Immature natural killer cell (primary cell): Measurements from ENCODE around the gene MCU. TPM values are rescaled to one million over a fixed set of nuclear protein-coding genes. Genes with fewer than 3 reads are reported as not detected.
"Not testable (repeated sequence)": the region's sequence is repeated elsewhere in the genome, so short reads cannot be mapped to it uniquely, and the experiment has no call there.

Experiments used
- DNase-seq, 3 donors: peaks; one replicate each; pipeline ENCODE4 v3.0.0; 2022; ENCODE audit warnings: mixed read lengths in 1 of 3
- H3K27ac Mint-ChIP-seq, 6 donors: one replicate each; pipeline ENCODE4 v1.8.0; 2020; ENCODE audit warnings: mixed read lengths in 6 of 6, mild to moderate bottlenecking in 5 of 6, inconsistent platforms in 4 of 6, moderate library complexity in 3 of 6
- H3K27me3 Mint-ChIP-seq, 3 donors: one replicate each; pipeline ENCODE4 v1.8.0; 2020 to 2021; ENCODE audit warnings: low read depth in 3 of 3, mild to moderate bottlenecking in 3 of 3, mixed read lengths in 3 of 3, moderate library complexity in 3 of 3, inconsistent platforms in 1 of 3
- H3K36me3 Mint-ChIP-seq, 3 donors: one replicate each; pipeline ENCODE4 v1.8.0; 2020; ENCODE audit warnings: mixed read lengths in 3 of 3, inconsistent platforms in 2 of 3, mild to moderate bottlenecking in 2 of 3
- H3K4me1 Mint-ChIP-seq, 2 donors: one replicate each; pipeline ENCODE4 v1.8.0; 2020; ENCODE audit warnings: inconsistent platforms in 2 of 2, mild to moderate bottlenecking in 2 of 2, mixed read lengths in 2 of 2, moderate library complexity in 1 of 2
- H3K4me3 Mint-ChIP-seq, 5 donors: one replicate each; pipeline ENCODE4 v1.8.0; 2020; ENCODE audit warnings: mild to moderate bottlenecking in 5 of 5, mixed read lengths in 5 of 5, inconsistent platforms in 3 of 5, moderate library complexity in 3 of 5
- H3K9me3 Mint-ChIP-seq, 6 donors: one replicate each; pipeline ENCODE4 v1.8.0; 2020; ENCODE audit warnings: mild to moderate bottlenecking in 6 of 6, mixed read lengths in 6 of 6, inconsistent platforms in 4 of 6, moderate library complexity in 3 of 6
- polyA plus RNA-seq, 3 donors: library from polyadenylated mRNA; unstranded; fragments of 300-500 nt; fragmentation: Illumina TruSeq; gene quantifications; one replicate each; pipeline ENCODE4 v1.2.3, GENCODE V29; 2021

MCU gene, protein sequence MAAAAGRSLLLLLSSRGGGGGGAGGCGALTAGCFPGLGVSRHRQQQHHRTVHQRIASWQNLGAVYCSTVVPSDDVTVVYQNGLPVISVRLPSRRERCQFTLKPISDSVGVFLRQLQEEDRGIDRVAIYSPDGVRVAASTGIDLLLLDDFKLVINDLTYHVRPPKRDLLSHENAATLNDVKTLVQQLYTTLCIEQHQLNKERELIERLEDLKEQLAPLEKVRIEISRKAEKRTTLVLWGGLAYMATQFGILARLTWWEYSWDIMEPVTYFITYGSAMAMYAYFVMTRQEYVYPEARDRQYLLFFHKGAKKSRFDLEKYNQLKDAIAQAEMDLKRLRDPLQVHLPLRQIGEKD
- polyA plus RNA-seq, result 10 to 100 TPM in 2 of 3 donors, 1 to 10 TPM in 1; 9.2 to 11.6 (median 11.5) TPM

DNA sequence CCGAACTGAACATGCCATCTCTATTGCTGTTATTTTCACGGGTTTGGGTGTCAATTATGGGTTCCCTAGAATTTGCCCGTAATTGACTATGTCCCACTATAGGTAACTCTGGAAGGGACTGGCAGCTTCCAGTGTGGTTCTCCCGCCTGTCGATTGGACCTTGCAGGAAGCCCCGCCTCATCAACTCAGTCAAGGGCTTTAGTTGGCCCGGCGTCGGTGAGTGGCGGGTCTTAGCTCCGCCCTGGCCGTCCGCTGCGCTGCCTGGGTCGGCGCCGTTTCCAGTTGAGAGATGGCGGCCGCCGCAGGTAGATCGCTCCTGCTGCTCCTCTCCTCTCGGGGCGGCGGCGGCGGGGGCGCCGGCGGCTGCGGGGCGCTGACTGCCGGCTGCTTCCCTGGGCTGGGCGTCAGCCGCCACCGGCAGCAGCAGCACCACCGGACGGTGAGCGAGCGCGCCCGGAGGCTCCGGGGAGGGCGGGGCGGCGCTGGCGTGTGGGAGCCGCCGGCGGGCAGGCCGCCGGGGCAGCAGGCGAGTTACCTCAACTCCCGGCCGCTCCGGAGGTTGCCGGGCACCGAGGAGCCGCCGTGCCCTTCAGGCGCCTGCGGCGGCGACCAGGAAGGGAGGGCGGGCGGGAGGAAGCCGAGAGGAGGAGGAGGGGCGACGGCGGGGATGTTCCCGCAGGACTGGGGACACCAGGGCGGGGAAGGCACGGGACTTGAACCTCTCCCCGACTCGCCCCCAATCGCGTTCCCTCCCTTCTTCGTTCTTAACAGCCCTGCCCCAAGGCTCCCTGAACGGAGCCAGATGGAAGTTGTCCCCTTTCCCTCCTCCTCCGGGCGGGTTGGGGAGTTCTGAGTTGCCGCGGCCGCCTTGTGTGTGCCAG, at the start of gene MCU:
MCU (plus strand) TSS at position 281 of the 881 bp plus-strand sequence; CDS start at position 290, 9 bp downstream.
- peaks cover 0 to 6% (median 3%) of the 10 kb centered on the region in 3 donors for H3K27me3 Mint-ChIP-seq
- H3K4me3 Mint-ChIP-seq, result peak within 1 kb of the TSS; percentile 83 to 93 (median 91)
- DNase-seq, result peak; percentile 86 to 91 (median 88)
- no peaks in the 10 kb centered on the region for H3K36me3 Mint-ChIP-seq
- H3K27ac Mint-ChIP-seq, result peak within 1 kb of the TSS; percentile 68 to 88 (median 76)
- no peaks in the 10 kb centered on the region for H3K9me3 Mint-ChIP-seq
- peaks cover 21 to 28% of the 10 kb centered on the region in 2 donors for H3K4me1 Mint-ChIP-seq

DNA sequence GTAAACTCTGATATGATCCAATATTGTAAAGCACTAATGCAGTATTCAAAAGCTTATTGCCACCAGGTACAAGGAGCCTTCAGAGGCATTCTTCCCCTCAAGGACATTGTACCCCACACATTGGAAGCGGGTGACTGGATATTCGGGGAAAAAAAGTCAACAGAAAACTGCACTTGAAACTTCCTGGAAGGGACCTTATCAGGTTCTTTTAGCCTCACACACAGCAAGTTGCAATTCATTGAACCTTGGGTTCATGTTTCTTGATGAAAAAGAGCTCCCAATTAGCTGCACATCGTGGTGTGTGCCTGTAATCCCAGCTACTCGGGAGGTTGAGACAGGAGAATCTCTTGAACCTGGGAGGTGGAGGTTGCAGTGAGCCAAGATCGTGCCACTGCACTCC, 49.6 kb upstream of the MCU start:
- Mint-ChIP-seq H3K36me3 (peaks cover 0 to under 1% (median 0%) of the 10 kb centered on the region in 3 donors), H3K27ac (no peak overlapping the region), H3K27me3 (peaks cover 0 to 3% (median 0%) of the 10 kb centered on the region in 3 donors), H3K4me1 (no peaks in the 10 kb centered on the region), H3K4me3 (no peak overlapping the region), H3K9me3 (no peaks in the 10 kb centered on the region)
- DNase-seq, result no peak

DNA sequence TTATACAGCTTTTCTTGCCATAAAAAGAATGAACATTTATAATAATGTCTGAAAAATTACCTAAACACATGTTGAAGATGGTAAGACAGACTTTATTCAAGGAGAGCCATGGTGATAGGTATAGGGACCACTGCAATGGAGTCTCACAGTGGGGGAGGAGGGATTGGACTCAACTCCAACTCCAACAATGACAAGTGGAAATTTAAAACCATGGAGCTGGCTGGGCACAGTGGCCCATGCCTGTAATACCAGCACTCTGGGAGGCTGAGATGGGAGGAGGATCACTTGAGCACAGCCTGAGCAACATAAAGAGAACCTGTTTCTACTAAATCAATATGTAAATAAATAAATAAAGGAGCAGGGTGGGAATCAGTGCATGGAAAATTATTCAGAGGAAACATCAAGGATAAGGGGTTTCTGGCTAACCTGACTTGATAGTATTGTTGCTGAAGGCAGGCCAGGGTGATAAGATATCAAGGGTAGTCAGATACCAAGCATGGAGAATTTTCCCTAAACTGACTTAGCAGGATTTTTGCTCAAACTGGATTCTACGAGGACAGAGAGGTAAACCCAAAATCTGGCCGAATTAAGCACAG, 46.6 kb upstream of the MCU start:
- no peaks in the 10 kb centered on the region for H3K4me1 Mint-ChIP-seq
- no peaks in the 10 kb centered on the region for H3K9me3 Mint-ChIP-seq
- no peak overlapping the region for H3K27ac Mint-ChIP-seq
- H3K27me3 Mint-ChIP-seq, result no peaks in the 10 kb centered on the region
- no peak for DNase-seq
- no peaks in the 10 kb centered on the region for H3K36me3 Mint-ChIP-seq
- no peak overlapping the region for H3K4me3 Mint-ChIP-seq

DNA sequence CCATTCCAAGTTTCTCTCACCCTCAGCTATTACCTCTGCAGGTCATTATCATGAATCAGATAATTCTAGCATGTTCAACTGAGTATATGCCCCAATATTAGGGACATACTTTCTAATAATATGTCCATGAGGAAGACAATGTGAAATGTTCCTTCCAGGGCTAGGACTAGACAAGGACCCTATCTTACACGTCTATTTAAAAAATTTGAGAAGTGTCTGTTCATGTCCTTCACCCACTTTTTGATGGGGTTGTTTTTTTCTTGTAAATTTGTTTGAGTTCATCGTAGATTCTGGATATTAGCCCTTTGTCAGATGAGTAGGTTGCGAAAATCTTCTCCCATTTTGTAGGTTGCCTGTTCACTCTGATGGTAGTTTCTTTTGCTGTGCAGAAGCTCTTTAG, 45.0 kb upstream of the MCU start:
- H3K9me3 Mint-ChIP-seq, result not testable (repeated sequence)

DNA sequence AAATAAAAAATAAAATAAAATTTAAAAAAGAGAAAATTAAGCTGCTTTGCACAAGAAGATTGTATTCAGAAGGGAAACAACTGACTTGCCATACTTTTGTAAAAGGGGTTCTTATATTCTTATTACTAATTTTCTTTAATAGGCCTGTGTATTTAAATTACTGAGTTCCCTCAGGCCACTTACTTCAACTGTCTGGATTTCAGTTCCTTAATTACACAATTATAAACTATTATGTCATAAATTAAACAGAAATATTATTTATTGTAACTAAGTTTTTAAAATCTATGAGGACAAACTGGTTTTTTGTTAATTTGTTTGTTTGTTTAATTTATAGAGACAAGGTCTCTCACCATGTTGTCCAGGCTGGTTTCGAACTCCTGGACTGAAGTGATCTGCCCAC, 43.6 kb upstream of the MCU start:
- H3K4me3 Mint-ChIP-seq, result no peak overlapping the region
- DNase-seq, result no peak
- H3K27ac Mint-ChIP-seq, result no peak overlapping the region
- no peaks in the 10 kb centered on the region for H3K9me3 Mint-ChIP-seq
- H3K27me3 Mint-ChIP-seq, result no peaks in the 10 kb centered on the region
- H3K4me1 Mint-ChIP-seq, result no peaks in the 10 kb centered on the region
- no peaks in the 10 kb centered on the region for H3K36me3 Mint-ChIP-seq

More for the DNA sequence above, 45.0 kb upstream of the MCU start:
- H3K4me3 Mint-ChIP-seq, H3K27ac Mint-ChIP-seq, H3K4me1 Mint-ChIP-seq, H3K36me3 Mint-ChIP-seq, DNase-seq, H3K27me3 Mint-ChIP-seq: not testable (repeated sequence)

DNA sequence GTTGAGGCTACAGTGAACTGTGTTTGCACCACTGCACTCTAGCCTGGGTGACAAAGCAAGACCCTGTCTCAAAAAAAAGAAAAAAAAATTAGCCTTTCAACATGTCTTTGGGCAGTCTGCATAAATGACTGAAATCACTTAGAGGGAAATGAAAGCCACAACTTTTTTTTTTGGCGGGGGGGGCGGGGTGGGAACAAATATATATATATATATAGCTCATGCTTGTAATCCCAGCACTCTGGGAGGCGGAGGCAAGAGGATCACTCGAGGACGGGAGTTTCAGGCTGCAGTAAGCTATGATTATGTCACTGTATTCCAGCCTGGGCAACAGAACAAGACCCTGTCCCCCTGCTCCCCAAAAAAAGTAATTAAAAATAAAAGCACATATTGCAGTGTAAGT, 42.7 kb upstream of the MCU start:
- H3K27ac Mint-ChIP-seq, result no peak overlapping the region
- H3K27me3 Mint-ChIP-seq, result peaks cover 0 to 1% (median 0%) of the 10 kb centered on the region in 3 donors
- no peaks in the 10 kb centered on the region for H3K9me3 Mint-ChIP-seq
- H3K4me3 Mint-ChIP-seq, result no peak overlapping the region
- DNase-seq, result no peak
- no peaks in the 10 kb centered on the region for H3K36me3 Mint-ChIP-seq
- no peaks in the 10 kb centered on the region for H3K4me1 Mint-ChIP-seq

DNA sequence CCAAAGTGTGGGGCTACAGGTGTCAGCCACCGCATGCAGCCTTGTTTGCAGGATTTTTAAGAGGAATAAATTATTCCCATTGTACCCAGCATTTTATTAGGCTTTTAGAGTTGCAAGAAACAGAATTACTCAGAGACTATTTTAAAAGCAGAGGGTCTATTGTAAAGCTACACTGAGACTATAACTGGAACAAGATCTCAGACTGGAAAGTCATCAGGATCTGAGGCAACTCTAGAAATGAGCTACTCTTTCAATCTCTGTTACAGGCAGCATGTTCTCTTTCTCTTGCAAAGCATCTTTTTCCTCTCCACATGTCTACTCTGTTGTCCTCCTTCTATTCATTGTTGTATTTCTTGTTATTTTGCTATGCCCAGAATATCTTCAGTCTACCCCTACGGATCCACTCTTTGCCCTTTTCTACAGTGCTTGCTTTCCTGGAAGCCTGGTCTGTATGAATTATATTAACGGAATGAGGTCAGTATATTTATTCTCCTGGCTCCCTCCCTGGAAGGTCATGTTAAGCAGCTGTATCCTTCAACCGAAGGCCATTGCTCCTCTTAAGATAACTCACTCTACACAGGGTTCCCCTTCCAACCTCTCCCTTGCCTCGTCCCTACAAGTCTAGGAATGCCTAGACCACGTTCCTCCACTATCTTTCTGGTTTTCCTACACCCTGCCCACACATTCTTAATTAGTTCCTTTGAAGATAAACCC, 38.4 kb upstream of the MCU start:
- no peak overlapping the region for H3K4me3 Mint-ChIP-seq
- no peak for DNase-seq
- peaks cover 0 to 1% (median 0%) of the 10 kb centered on the region in 3 donors for H3K27me3 Mint-ChIP-seq
- no peak overlapping the region for H3K27ac Mint-ChIP-seq
- H3K4me1 Mint-ChIP-seq, result no peaks in the 10 kb centered on the region
- H3K36me3 Mint-ChIP-seq, result no peaks in the 10 kb centered on the region
- no peaks in the 10 kb centered on the region for H3K9me3 Mint-ChIP-seq

DNA sequence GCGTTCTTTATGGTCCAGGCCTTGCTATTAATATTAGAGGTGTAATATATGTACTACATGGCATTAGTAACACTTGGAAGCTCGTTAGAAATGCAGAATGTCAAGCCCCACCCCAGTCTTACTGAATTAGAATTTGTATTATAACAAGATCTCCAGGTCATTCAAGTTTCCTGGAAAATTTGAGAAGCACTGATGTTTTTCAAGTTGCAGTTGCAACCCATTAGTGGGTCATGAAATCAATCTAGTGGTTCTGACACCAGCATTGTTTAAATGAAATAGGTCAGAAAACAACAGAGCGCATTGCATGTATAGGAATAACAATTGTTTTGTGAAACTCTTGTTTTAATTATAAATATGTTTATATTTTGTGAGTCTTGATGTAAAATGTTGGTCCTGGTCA, 37.2 kb upstream of the MCU start:
- no peak overlapping the region for H3K27ac Mint-ChIP-seq
- H3K9me3 Mint-ChIP-seq, result no peaks in the 10 kb centered on the region
- H3K4me1 Mint-ChIP-seq, result no peaks in the 10 kb centered on the region
- DNase-seq, result no peak
- H3K27me3 Mint-ChIP-seq, result peaks cover 0 to 1% (median 0%) of the 10 kb centered on the region in 3 donors
- H3K4me3 Mint-ChIP-seq, result no peak overlapping the region
- H3K36me3 Mint-ChIP-seq, result no peaks in the 10 kb centered on the region

DNA sequence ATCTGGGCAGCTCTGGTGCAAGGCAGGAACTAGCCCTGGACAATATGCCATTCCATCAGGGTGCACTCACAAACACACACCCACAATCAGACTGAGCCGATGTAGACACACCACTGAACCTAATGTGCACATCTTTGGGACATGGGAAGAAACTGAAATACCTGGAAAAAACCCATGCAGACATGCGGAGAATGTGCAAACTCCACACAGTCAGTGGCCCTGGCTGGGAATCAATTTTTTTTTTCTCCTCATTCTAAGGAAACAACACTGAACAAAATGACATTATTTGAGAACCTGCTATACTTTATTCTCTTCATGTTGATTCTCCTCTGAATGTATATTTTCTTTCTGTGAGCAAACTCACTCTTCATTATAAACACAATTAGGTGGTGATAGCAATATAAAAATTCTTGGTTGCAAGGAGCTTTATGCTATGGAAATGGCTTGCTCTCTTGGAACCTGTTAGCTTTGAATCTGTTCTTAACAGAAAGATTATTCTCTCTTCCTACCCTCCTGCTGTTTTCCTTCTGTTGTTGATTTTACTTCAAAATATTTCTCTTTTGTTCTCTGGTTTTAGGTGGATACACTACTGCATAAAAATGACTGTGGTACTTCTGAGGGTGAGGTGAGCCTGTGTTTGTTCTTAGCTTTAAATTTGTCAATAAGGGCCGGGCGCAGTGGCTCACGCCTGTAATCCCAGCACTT, 33.1 kb upstream of the MCU start:
- Mint-ChIP-seq H3K36me3 (no peaks in the 10 kb centered on the region), H3K27ac (no peak overlapping the region), H3K9me3 (peaks cover 0 to 1% (median 0%) of the 10 kb centered on the region in 6 donors), H3K4me1 (no peaks in the 10 kb centered on the region), H3K27me3 (peaks cover 0 to 5% (median 2%) of the 10 kb centered on the region in 3 donors), H3K4me3 (no peak overlapping the region)
- DNase-seq, result no peak

DNA sequence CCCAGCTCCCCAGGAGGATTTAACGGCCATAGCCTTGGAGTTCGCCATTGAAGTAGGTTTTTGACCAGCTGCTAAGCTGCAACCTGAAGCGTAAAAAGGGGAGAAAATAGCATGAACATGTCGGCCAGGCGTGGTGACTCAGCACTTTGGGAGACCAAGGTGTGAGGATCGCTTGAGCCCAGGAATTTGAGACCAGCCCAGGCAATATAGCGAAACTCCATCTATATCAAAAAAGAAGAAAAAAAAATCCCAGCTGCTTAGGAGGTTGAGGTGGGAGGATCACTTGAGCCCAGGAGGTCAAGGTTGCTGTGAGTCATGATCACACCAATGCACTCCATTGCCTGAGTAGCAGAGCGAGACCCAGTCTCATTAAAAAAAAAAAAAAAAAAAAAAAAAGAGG, 32.2 kb upstream of the MCU start:
- Mint-ChIP-seq H3K27ac (no peak overlapping the region), H3K36me3 (no peaks in the 10 kb centered on the region), H3K27me3 (peaks cover 0 to 5% (median 2%) of the 10 kb centered on the region in 3 donors), H3K4me3 (no peak overlapping the region), H3K4me1 (no peaks in the 10 kb centered on the region), H3K9me3 (peaks cover 0 to 1% (median 0%) of the 10 kb centered on the region in 6 donors)
- DNase-seq, result no peak

DNA sequence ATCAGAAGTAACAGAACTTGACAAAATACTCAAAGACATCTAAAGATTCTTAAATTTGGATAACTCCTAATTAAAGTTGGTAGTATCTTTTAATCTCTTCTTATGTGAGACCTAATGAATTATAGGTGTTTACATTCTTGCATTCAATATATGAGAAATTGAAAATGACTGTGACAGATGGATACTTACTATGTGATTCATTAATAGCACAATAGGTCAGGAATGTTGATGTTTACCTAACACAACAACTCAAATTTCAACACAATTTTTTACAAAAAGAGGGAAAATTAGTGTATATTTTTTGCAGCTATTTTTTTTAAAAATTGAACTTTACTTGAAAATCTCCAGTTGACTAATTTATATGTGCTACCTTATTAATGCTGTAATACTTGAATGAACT, 31.7 kb upstream of the MCU start:
- Mint-ChIP-seq H3K4me3 (no peak overlapping the region), H3K4me1 (no peaks in the 10 kb centered on the region), H3K27ac (no peak overlapping the region), H3K36me3 (no peaks in the 10 kb centered on the region), H3K27me3 (peaks cover 0 to 5% (median 2%) of the 10 kb centered on the region in 3 donors), H3K9me3 (peaks cover 0 to 1% (median 0%) of the 10 kb centered on the region in 6 donors)
- no peak for DNase-seq

DNA sequence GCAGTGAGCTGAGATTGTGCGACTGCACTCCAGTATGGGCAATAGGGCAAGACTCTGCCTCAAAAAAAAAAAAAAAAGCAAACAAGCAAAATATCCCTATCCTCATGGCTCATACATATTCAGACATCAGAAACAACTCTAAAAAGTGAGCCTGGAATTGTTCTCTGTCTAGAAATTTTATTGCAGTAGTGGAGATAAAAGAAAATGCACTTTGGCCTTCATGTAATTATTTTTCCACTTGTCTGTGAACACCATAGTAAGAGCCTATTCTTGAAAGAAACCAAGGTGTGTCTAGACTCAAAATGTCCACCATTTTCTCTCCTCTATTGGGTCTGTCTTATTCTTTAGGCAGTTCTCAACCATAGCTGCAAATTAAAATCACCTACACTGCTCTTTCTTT, 30.5 kb upstream of the MCU start:
- DNase-seq, result no peak
- Mint-ChIP-seq H3K4me3 (no peak overlapping the region), H3K9me3 (peaks cover 0 to 1% (median 0%) of the 10 kb centered on the region in 6 donors), H3K36me3 (no peaks in the 10 kb centered on the region), H3K4me1 (no peaks in the 10 kb centered on the region), H3K27me3 (peaks cover 0 to 5% (median 2%) of the 10 kb centered on the region in 3 donors), H3K27ac (no peak overlapping the region)

DNA sequence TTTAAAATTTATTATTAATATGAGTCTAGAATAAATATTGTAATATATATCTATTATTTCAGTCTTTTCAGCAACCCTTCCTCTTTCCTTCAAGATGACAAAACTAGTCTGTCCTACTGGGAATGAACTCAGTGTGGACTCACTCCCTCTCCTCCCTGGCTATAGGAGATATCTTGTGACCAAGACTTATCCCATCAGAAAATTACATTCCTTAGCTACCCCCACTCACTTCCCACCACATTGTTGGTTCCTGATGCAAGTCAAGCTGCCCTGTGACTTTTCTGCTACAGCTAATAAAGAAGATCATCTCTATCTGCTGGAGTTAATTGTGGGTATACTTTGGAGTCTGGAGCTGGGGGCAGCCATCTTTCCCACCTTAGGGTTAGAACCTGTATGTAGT, 28.0 kb upstream of the MCU start:
- Mint-ChIP-seq H3K9me3 (peaks cover 0 to 1% (median 0%) of the 10 kb centered on the region in 6 donors), H3K4me1 (no peaks in the 10 kb centered on the region), H3K36me3 (no peaks in the 10 kb centered on the region), H3K27ac (no peak overlapping the region), H3K4me3 (no peak overlapping the region), H3K27me3 (peaks cover 2 to 5% (median 3%) of the 10 kb centered on the region in 3 donors)
- no peak for DNase-seq
